ENCODE results near the gene CAMTA1. TPM values are rescaled to one million over a fixed set of nuclear protein-coding genes. Genes with fewer than 3 reads are reported as not detected.
"Not testable (repeated sequence)": the region's sequence is repeated elsewhere in the genome, so short reads cannot be mapped to it uniquely, and the experiment has no call there.

The CAMTA1 gene
- total RNA-seq, 1 donor, result 71.6 TPM

GRCh38 chr1:6833804-6834203, 48.5 kb downstream of the CAMTA1 start:
- Histone ChIP-seq H3K9me3 (ENCODE audit: low read depth, low read length) (no peaks in the 10 kb centered on the region), H3K4me1 (ENCODE audit: insufficient read depth, low read length) (no peaks in the 10 kb centered on the region), H3K27me3 (ENCODE audit: insufficient read depth, low read length) (no peaks in the 10 kb centered on the region), H3K4me3 (ENCODE audit: low read length) (no peak overlapping the region)

DNA sequence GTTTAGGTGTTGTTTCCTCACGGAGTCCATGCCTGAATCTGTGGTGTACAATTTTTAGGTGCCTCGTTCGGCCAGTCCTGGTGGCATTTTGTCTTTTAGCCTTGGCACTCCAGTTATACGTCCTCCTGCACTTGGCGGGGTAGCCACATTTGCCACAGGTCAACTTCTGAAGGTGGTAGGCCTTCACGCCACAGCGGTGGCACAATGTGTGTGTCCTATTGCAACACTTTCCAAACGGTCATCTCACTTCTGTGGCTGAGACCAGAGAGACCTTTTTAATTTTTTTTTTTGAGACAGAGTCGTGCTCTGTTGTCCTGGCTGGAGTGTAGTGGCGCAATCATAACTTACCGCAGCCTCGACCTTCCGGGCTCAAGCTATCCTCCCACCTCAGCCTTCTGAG, 49.1 kb downstream of the CAMTA1 start:
- H3K4me3 ChIP-seq (ENCODE audit: low read length), result no peak overlapping the region
- no peaks in the 10 kb centered on the region for H3K27me3 ChIP-seq (ENCODE audit: insufficient read depth, low read length)
- H3K9me3 ChIP-seq (ENCODE audit: low read depth, low read length), result no peaks in the 10 kb centered on the region
- H3K4me1 ChIP-seq (ENCODE audit: insufficient read depth, low read length), result no peaks in the 10 kb centered on the region

DNA sequence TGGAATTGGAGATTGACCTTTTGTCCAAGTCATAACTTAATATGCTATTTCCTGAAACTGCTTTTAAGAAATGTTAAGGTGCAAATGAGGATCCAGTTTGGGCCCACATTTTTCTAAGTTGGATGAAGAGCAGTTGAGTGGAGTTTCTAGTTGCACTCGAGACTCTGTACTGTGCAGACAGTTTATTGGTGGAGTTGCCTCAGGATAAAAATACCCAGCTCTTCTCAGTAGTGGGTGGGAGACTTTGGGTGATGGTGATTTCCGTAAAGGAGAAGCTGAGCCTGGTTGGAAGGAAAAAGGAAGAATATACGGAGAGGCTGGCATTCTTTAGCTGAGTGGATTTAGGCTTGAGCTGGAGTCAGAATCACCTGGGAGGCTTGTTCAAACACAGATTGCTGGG, 49.9 kb downstream of the CAMTA1 start:
- no peaks in the 10 kb centered on the region for H3K9me3 ChIP-seq (ENCODE audit: low read depth, low read length)
- no peak overlapping the region for H3K4me3 ChIP-seq (ENCODE audit: low read length)
- no peaks in the 10 kb centered on the region for H3K27me3 ChIP-seq (ENCODE audit: insufficient read depth, low read length)
- H3K4me1 ChIP-seq (ENCODE audit: insufficient read depth, low read length), result no peaks in the 10 kb centered on the region

GRCh38 chr1:6842301-6842700, 57.0 kb downstream of the CAMTA1 start:
- no peaks in the 10 kb centered on the region for H3K9me3 ChIP-seq (ENCODE audit: low read depth, low read length)
- H3K4me1 ChIP-seq (ENCODE audit: insufficient read depth, low read length), result no peaks in the 10 kb centered on the region
- H3K27me3 ChIP-seq (ENCODE audit: insufficient read depth, low read length), result no peaks in the 10 kb centered on the region
- no peak overlapping the region for H3K4me3 ChIP-seq (ENCODE audit: low read length)

- not testable (repeated sequence) for H3K9me3 ChIP-seq (ENCODE audit: low read depth, low read length); H3K27me3 ChIP-seq (ENCODE audit: insufficient read depth, low read length); H3K4me1 ChIP-seq (ENCODE audit: insufficient read depth, low read length); H3K4me3 ChIP-seq (ENCODE audit: low read length)
Measured at GRCh38 chr1:6845786-6846185, 60.5 kb downstream of the CAMTA1 start.

DNA sequence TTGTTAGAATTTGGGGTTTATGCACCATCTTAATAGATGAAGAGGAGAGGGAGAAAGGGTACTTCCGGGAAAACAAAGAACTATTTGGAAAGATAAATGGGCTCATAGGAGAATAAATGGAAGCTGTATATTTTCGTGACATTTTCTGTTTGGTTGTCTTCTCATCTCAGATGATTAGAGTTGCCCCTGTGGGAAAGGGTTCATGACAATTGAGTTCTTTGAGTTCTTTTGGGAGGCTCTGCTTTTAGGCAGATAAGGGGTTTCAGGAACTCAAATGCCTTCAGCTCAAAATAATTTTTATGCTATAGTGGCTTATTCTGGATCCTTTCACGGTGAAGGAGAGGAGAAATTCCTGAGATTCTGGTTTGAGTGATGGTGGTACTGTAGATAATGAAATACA, 63.6 kb downstream of the CAMTA1 start:
- Histone ChIP-seq H3K4me1 (ENCODE audit: insufficient read depth, low read length) (no peaks in the 10 kb centered on the region), H3K27me3 (ENCODE audit: insufficient read depth, low read length) (no peaks in the 10 kb centered on the region), H3K9me3 (ENCODE audit: low read depth, low read length) (no peaks in the 10 kb centered on the region), H3K4me3 (ENCODE audit: low read length) (no peak overlapping the region)

DNA sequence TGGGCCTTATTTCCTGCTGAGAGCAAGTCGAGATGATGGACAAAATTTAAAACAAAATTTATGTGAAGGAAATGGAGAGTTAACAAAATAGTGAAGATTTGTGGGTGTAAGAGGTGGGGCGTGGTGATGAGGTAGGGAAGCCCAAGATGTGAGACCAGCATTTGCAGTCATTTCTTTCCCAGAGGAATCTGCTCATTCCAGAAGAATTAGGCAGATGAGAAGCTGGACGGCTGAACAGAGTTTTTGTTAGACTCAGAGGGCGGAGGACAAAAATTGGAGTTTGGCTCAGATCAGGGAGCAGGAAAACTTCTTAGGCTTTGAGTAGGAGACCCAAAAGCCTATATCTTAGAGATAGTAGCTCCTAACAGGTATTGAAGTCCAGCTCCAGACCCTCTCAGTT, 65.3 kb downstream of the CAMTA1 start:
- Histone ChIP-seq H3K4me1 (ENCODE audit: insufficient read depth, low read length) (no peaks in the 10 kb centered on the region), H3K9me3 (ENCODE audit: low read depth, low read length) (no peaks in the 10 kb centered on the region), H3K4me3 (ENCODE audit: low read length) (no peak overlapping the region), H3K27me3 (ENCODE audit: insufficient read depth, low read length) (no peaks in the 10 kb centered on the region)

DNA sequence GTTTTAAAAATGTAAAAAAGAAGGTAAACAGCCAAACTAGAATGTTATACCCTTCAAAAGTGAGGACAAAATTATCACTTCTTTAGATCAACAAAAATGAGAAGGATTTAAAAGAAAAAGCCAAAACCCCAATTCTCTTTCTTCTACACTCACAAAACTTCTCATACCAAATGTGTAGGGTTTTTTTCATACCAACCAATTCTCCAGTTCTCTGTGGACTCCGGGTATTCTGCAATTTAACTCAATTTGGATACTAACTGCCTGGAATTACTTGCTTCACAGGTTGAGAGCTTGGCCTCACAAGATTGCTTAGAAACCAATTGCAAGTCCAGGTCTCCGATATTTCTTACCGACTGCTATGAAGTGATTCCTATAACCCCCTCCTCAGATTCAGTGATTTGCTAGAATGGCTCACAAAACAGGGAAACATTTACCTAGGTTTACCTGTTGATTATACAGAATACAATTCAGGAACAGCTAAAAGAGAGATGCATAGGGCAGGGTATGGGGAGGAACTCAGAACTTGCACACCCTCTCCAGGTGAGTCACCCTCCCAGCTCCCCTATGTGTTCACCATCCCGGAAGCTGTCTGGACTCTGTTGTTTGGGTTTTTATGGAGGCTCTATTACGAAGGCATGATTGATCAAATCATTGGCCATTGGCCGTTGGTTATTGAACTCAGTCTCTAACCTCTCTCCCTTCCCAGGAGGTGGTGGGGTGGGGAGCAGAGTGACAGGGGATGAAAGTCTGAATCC, 67.1 kb downstream of the CAMTA1 start:
- no peaks in the 10 kb centered on the region for H3K4me1 ChIP-seq (ENCODE audit: insufficient read depth, low read length)
- no peaks in the 10 kb centered on the region for H3K9me3 ChIP-seq (ENCODE audit: low read depth, low read length)
- H3K27me3 ChIP-seq (ENCODE audit: insufficient read depth, low read length), result no peaks in the 10 kb centered on the region
- no peak overlapping the region for H3K4me3 ChIP-seq (ENCODE audit: low read length)

- Histone ChIP-seq H3K9me3 (ENCODE audit: low read depth, low read length) (no peaks in the 10 kb centered on the region), H3K4me1 (ENCODE audit: insufficient read depth, low read length) (no peaks in the 10 kb centered on the region), H3K4me3 (ENCODE audit: low read length) (no peak overlapping the region), H3K27me3 (ENCODE audit: insufficient read depth, low read length) (no peaks in the 10 kb centered on the region)
Measured at GRCh38 chr1:6854166-6854565, 68.9 kb downstream of the CAMTA1 start.

- H3K4me3 ChIP-seq (ENCODE audit: low read length), result no peak overlapping the region
- H3K4me1 ChIP-seq (ENCODE audit: insufficient read depth, low read length), result no peaks in the 10 kb centered on the region
- H3K9me3 ChIP-seq (ENCODE audit: low read depth, low read length), result no peaks in the 10 kb centered on the region
- no peaks in the 10 kb centered on the region for H3K27me3 ChIP-seq (ENCODE audit: insufficient read depth, low read length)
Measured at GRCh38 chr1:6857831-6858230, 72.6 kb downstream of the CAMTA1 start.

GRCh38 chr1:6858596-6858995, 73.3 kb downstream of the CAMTA1 start:
- Histone ChIP-seq H3K4me3 (ENCODE audit: low read length) (no peak overlapping the region), H3K9me3 (ENCODE audit: low read depth, low read length) (no peaks in the 10 kb centered on the region), H3K27me3 (ENCODE audit: insufficient read depth, low read length) (no peaks in the 10 kb centered on the region), H3K4me1 (ENCODE audit: insufficient read depth, low read length) (no peaks in the 10 kb centered on the region)

DNA sequence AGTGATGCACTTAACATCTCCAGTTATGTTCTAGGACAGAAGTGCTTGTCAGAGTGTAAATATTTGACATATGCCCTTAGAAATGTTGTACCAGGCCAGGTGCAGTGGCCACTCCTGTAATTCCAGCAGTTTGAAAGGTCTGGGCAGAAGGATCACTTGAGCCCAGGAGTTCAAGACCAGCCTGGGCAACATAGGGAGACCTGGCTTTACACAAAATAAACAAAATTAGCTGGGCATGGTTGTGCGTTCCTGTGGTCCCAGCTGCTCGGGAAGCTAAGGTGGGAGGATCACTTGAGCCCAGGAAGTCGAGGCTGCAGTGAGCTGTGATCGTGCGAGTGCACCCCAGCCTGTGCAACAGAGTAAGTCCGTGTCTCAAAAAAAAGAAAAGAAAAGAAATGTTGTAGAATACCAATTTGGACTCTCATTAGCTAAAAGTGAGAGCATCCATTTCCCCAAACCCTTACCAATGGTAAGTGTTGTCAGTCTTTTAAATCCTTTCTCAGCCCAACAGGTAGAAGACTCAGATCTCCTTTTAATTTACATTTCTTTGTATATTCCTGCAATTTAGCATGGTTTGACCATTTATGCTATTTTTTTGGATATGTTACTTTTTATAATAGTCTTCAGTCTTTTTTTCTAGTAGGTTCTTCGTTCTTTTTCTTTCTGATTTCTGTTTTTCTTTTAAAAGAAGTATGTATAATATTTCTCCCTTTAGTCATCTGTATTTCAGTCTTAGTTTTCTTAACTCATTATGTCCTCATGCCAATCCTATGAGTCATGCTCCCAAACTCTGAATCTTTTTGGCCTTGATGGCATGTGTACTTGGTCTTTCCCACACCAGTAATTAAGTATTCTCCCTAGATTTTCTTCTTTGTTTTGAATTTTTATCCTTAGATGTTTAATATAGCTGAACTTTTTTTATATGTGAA, 74.4 kb downstream of the CAMTA1 start:
- no peak overlapping the region for H3K4me3 ChIP-seq (ENCODE audit: low read length)
- no peaks in the 10 kb centered on the region for H3K4me1 ChIP-seq (ENCODE audit: insufficient read depth, low read length)
- H3K27me3 ChIP-seq (ENCODE audit: insufficient read depth, low read length), result no peaks in the 10 kb centered on the region
- H3K9me3 ChIP-seq (ENCODE audit: low read depth, low read length), result no peaks in the 10 kb centered on the region

DNA sequence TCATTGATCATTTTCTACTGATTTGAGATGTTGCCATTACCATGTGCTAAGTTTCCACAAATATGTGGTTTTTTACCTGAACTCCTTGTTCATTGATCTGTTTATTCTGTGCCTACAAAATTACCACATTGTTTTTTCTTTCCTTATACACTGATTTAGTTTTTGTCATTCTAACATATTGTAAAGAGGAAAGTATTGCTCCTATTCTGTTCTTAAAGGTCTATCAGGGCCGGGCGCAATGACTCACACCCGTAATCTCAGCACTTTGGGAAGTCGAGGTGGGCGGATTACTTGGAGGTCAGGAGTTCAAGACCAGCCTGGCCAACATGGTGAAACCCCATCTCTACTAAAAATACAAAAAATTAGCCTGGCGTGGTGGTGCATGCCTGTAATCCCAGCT, 75.1 kb downstream of the CAMTA1 start:
- H3K9me3 ChIP-seq (ENCODE audit: low read depth, low read length), result no peaks in the 10 kb centered on the region
- no peaks in the 10 kb centered on the region for H3K4me1 ChIP-seq (ENCODE audit: insufficient read depth, low read length)
- H3K27me3 ChIP-seq (ENCODE audit: insufficient read depth, low read length), result no peaks in the 10 kb centered on the region
- no peak overlapping the region for H3K4me3 ChIP-seq (ENCODE audit: low read length)

DNA sequence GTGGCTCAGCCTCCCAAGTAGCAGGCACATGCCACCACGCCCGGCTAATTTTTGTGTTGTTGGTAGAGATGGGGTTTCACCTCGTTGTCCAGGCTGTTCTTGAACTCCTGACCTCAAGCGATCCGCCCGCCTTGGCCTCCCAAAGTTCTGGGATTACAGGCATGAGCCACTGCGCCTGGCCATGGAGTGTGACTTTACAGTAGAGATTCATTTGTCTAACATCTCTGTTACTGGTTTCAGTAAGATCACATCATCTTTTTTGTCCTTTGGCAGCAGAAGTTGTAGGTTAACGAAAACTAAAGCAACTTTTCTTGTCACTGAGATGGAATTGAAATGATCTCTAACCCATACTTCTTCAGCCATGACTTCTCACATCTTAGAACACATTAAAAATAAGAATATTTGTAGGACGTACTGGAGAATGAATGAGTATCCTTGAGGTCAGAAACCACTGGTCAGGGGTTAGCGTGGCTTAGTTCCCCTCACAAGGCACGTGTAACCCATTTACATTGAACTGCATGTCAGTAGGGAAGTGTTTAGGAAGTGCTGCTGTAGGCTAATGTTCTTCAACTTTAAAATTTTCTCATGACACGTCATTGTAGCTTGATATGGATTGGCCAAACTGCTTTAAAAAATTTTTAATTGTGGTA, 75.9 kb downstream of the CAMTA1 start:
- no peak overlapping the region for H3K4me3 ChIP-seq (ENCODE audit: low read length)
- H3K27me3 ChIP-seq (ENCODE audit: insufficient read depth, low read length), result no peaks in the 10 kb centered on the region
- H3K9me3 ChIP-seq (ENCODE audit: low read depth, low read length), result no peaks in the 10 kb centered on the region
- no peaks in the 10 kb centered on the region for H3K4me1 ChIP-seq (ENCODE audit: insufficient read depth, low read length)

GRCh38 chr1:6862906-6863305, 77.7 kb downstream of the CAMTA1 start:
- H3K9me3 ChIP-seq (ENCODE audit: low read depth, low read length), result no peaks in the 10 kb centered on the region
- no peaks in the 10 kb centered on the region for H3K4me1 ChIP-seq (ENCODE audit: insufficient read depth, low read length)
- H3K27me3 ChIP-seq (ENCODE audit: insufficient read depth, low read length), result no peaks in the 10 kb centered on the region
- H3K4me3 ChIP-seq (ENCODE audit: low read length), result no peak overlapping the region
